Esophagus (tissue), 2 donors: Measurements from ENCODE around the gene HMGCL. TPM values are rescaled to one million over a fixed set of nuclear protein-coding genes. Genes with fewer than 3 reads are reported as not detected.
"Not testable (repeated sequence)": the region's sequence is repeated elsewhere in the genome, so short reads cannot be mapped to it uniquely, and the experiment has no call there.

Source experiments
- H3K27ac ChIP-seq, 2 donors: one replicate each; pipeline ENCODE4 v1.5.1; 2013; ENCODE audit warnings: low read depth in 2 of 2, mild to moderate bottlenecking in 2 of 2, inconsistent platforms in 1 of 2, low read length in 1 of 2, moderate library complexity in 1 of 2
- H3K27me3 ChIP-seq, 2 donors: one replicate each; pipeline ENCODE4 v1.6.1; 2013; ENCODE audit warnings: low read length in 2 of 2, control low read depth in 1 of 2, mild to moderate bottlenecking in 1 of 2; ENCODE audit not compliant: insufficient read depth in 2 of 2, control insufficient read depth in 1 of 2
- H3K36me3 ChIP-seq, 2 donors: one replicate each; pipeline ENCODE4 v1.6.1; 2013; ENCODE audit warnings: low read length in 1 of 2; ENCODE audit not compliant: control insufficient read depth in 2 of 2, insufficient read depth in 2 of 2
- H3K4me1 ChIP-seq, 2 donors: one replicate each; pipeline ENCODE4 v1.6.1; 2013; ENCODE audit warnings: low read length in 1 of 2; ENCODE audit not compliant: control insufficient read depth in 2 of 2, insufficient read depth in 2 of 2
- H3K4me3 ChIP-seq, 2 donors: one replicate each; pipeline ENCODE4 v1.5.1; 2013; ENCODE audit warnings: low read length in 2 of 2, mild to moderate bottlenecking in 2 of 2, low read depth in 1 of 2, moderate library complexity in 1 of 2
- H3K9me3 ChIP-seq, 2 donors: one replicate each; pipeline ENCODE4 v1.6.1; 2013; ENCODE audit warnings: mild to moderate bottlenecking in 2 of 2, low read depth in 1 of 2, low read length in 1 of 2, moderate library complexity in 1 of 2; ENCODE audit not compliant: control insufficient read depth in 2 of 2, insufficient read depth in 1 of 2
- WGBS, 2 donors: extraction: QIAGEN DNeasy Blood & Tissue Kit; methylation state at CpG; one replicate each; pipeline ENCODE4 v1.1.7; 2013; 5-methylcytosine and 5-hydroxymethylcytosine counted together
- polyA plus RNA-seq, 2 donors: library from polyadenylated mRNA; stranded (reverse); fragments of 200-250 nt; gene quantifications; one replicate each; pipeline ENCODE4 v1.2.3, GENCODE V29; 2013
- donor health status: healthy with polysubstance abuse.
- donor health status: Bipolar disorder and iron deficiency.

Gene HMGCL
- polyA plus RNA-seq, 2 donors: 16.8 to 27.4 TPM

DNA sequence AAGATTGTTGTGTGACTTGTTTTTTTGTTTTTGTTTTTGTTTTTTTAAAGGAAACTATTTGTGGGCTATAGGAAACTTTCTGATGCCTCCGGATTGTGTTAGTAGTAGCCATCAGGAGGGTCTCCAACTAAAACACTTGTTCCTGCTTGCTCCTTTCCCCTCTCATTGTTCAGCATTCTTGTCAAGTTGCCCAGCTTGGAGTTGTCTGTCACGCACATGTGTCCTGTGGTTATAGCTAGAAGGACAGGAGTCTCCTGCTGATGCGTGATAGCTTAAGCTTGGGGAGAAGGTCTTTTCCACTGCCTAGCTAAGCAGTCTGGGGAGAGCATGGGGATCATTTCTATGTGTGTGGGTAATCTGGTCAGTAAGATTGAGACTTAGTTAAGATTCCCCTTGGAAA is 37.5 kb downstream of the HMGCL start:
- Histone ChIP-seq H3K9me3 (no peaks in the 10 kb centered on the region), H3K4me3 (no peak overlapping the region), H3K4me1 (peaks cover 7% of the 10 kb centered on the region in 2 donors), H3K36me3 (peaks cover 0 to 8% of the 10 kb centered on the region in 2 donors), H3K27ac (no peak overlapping the region), H3K27me3 (no peaks in the 10 kb centered on the region)
- 89 to 93% methylated on average over 3 of the region's 3 CpGs for WGBS, 2 donors

DNA sequence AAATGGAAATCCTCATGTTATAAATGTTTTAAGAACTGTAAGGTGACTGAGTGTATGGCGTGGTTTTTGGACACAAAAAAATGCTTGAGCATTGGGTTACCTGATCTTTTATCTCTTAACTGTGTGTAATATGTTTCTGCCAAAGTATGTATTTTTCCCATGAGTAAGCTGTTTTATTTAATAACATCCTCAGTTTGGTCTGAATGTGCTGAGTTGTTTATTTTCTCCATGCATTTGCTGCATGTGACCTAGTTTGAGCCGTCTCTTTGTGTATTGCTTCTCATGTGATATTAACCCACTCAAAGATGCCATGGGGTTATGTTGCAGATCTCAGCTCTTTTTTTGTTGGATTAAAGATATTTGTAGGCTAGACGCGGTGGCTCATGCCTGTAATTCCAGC is 40.4 kb downstream of the HMGCL start:
- H3K27ac ChIP-seq: no peak overlapping the region
- 84 to 87% methylated on average over 4 of the region's 4 CpGs for WGBS, 2 donors
- H3K27me3 ChIP-seq: no peaks in the 10 kb centered on the region
- no peaks in the 10 kb centered on the region for H3K9me3 ChIP-seq
- H3K36me3 ChIP-seq: peaks cover 0 to 8% of the 10 kb centered on the region in 2 donors
- H3K4me3 ChIP-seq: no peak overlapping the region
- H3K4me1 ChIP-seq: no peaks in the 10 kb centered on the region

DNA sequence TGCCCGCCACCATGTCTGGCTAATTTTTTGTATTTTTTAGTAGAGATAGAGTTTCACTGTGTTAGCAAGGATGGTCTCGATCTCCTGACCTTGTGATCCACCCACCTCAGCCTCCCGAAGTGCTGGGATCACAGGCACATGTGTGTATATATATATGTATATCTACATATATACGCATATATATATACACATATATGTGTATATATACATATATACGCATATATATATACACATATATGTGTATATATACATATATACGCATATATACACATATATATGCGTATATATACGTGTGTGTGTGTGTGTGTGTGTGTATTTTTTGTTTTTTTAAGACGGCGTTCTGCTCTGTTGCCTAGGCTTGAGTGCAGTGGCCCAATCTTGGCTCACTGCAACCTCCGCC is 42.1 kb downstream of the HMGCL start:
- not testable (repeated sequence) for H3K36me3 ChIP-seq, H3K4me1 ChIP-seq, H3K27ac ChIP-seq, H3K9me3 ChIP-seq, H3K4me3 ChIP-seq, H3K27me3 ChIP-seq
- WGBS, 2 donors: 93 to 95% methylated on average over 11 of the region's 11 CpGs

DNA sequence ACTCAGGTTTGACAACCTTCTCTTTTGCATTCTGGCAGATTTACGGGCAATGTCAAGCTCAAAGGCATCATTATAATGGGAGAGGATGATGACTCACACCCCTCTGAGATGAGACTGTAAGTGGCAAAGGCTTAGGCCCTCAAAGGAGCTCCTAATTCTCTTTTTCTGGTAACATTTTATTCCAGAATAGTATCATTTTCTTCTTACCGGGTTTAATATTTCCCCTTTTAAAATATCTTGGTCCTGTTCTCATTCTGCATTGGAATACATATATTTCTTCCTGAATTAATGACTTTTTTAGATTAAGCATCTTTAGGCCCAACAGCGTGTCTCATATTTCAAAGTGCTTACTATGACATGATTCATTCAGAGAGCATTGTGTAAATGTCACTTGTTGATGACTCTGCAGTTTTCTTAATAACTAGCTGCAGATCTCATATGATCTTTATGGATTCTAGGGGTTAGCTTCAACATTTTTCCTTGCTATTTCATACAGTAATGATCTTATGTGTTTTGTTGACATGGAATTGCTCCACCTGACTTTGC is 45.3 kb downstream of the HMGCL start:
- Histone ChIP-seq H3K36me3 (no peaks in the 10 kb centered on the region), H3K9me3 (no peaks in the 10 kb centered on the region), H3K27ac (peak overlapping the region; percentile 3 to 30), H3K27me3 (no peaks in the 10 kb centered on the region), H3K4me1 (peaks cover 4 to 6% of the 10 kb centered on the region in 2 donors), H3K4me3 (peak overlapping the region in 1 of 2 donors; percentile 90)
- 51 to 58% methylated on average over 3 of the region's 3 CpGs for WGBS, 2 donors

DNA sequence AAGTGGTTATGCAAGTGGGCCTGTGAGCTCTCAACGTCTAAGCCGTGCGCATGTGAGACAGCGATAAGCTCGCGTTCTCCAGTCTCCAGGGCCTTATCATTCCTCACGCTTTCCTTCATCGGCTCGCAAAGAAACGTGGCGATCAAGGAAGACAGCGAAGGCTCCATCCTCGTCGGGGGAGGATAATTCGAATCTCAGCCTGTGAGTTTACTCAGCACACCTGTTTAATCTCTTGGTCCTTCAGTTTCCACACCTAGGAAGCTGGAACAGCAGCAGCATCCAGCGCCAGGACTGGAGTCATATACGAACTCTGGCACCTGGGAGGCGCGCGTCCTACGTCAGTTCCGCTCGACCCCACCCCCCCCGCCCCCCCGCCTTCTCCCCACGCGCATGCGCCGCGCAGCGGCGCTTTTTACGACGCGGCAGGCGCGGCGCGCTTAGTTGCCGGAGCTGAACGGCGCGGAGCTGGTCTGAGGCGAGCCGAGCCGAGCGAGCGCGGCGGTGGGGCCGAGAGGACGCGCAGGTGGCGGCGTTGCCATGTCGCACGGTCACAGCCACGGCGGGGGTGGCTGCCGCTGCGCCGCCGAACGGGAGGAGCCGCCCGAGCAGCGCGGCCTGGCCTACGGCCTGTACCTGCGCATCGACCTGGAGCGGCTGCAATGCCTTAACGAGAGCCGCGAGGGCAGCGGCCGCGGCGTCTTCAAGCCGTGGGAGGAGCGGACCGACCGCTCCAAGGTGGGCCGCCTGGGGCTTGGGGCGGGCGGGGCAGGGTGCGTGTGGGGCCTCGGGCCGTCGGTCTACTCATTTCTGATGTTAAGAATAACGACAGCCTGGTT is 47.0 kb downstream of the HMGCL start, which contains the start of gene PITHD1:
Gene PITHD1, plus strand, starts transcription at position 440 of the 836 bp plus-strand sequence. Its CDS starts 98 bp downstream, at position 538.
- Histone ChIP-seq H3K36me3 (no peaks in the 10 kb centered on the region), H3K27me3 (no peaks in the 10 kb centered on the region), H3K4me3 (peak within 1 kb of the TSS; percentile 90 to 91), H3K27ac (peak within 1 kb of the TSS; percentile 91 to 97), H3K9me3 (no peaks in the 10 kb centered on the region), H3K4me1 (peaks cover 4 to 6% of the 10 kb centered on the region in 2 donors)
- 0% methylated on average over 65 to 90 of the region's 91 CpGs for WGBS, 2 donors

DNA sequence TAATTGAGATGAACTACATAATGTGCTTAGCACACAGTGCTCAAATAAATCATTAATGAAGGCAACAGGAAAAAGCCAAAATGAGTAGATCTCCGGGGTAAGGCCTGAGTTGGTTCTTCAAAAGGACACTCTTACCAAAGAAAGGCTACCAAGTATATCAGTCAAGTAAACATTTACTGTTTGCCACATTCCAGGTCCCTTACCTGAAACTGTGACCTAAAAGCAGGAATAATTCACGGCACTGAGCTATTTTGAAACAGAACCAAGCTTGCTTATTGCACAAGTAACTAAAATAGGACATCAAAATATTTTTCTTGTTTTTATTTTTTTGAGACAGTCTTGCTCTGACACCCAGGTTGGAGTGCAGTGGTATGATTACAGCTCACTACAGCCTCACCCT is 49.0 kb downstream of the HMGCL start:
- no peak overlapping the region for H3K27ac ChIP-seq
- no peaks in the 10 kb centered on the region for H3K27me3 ChIP-seq
- no peak overlapping the region for H3K4me3 ChIP-seq
- 66 to 83% methylated on average over 2 of the region's 2 CpGs for WGBS, 2 donors
- no peaks in the 10 kb centered on the region for H3K9me3 ChIP-seq
- H3K4me1 ChIP-seq: peaks cover 4 to 6% of the 10 kb centered on the region in 2 donors
- H3K36me3 ChIP-seq: no peaks in the 10 kb centered on the region

DNA sequence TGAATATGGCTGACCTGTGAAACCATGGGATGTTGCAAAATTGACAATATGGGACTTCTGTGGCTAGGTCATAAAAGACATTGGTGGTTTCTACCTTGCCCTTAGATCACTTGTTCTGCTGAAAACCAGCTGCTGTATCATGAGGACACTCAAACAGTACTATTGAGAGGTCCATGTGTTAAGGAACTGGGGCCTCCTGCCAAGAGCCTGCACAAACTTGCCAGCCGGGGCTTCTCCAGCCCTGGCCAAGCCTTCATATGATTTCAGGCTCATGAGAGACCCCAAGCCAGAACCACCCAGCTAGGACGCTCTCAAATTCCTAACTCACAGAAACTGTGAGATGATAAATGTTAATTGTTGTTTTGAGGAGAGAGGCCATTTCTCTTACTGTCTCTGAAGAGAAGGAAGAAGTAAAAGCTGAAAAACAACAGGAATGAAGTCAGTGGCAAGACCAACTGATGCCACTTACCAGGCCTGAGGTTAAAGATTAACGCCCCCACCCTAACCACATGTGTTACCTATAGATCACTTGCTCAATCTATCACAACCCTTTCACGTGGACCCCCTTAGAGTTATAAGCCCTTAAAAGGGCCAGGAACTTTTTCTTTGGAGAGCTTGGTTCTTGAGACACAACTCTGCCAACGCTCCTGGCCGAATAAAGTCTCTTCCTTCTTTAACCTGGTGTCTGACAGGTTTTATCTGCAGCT is 50.9 kb downstream of the HMGCL start:
- H3K27me3 ChIP-seq: no peaks in the 10 kb centered on the region
- peaks cover 4% of the 10 kb centered on the region in 2 donors for H3K4me1 ChIP-seq
- no peaks in the 10 kb centered on the region for H3K9me3 ChIP-seq
- H3K36me3 ChIP-seq: no peaks in the 10 kb centered on the region
- no peak overlapping the region for H3K27ac ChIP-seq
- no peak overlapping the region for H3K4me3 ChIP-seq
- 76% methylated on average over 6 of the region's 6 CpGs for WGBS, 2 donors

DNA sequence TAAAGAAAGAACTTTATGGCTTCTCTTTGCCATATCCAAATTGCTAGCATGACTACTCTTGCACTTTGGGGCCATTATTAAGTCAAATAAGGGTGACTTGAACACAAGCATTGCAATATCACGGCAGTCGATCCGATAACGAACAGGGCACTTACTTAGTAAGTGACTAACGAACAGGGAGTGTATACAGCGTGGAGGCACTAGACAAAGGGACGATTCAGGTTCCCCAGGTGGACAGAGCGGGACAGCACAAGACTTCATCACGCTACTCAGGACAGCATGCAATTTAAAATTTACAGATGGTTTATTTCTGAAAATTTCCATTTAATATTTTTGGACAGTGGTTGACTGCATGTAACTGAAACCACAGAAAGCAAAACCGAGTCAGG is 52.4 kb downstream of the HMGCL start:
- H3K4me3 ChIP-seq: no peak overlapping the region
- no peaks in the 10 kb centered on the region for H3K4me1 ChIP-seq
- WGBS, 2 donors: 86 to 89% methylated on average over 10 of the region's 10 CpGs
- no peak overlapping the region for H3K27ac ChIP-seq
- no peaks in the 10 kb centered on the region for H3K9me3 ChIP-seq
- H3K27me3 ChIP-seq: no peaks in the 10 kb centered on the region
- H3K36me3 ChIP-seq: peaks cover 0 to 5% of the 10 kb centered on the region in 2 donors

DNA sequence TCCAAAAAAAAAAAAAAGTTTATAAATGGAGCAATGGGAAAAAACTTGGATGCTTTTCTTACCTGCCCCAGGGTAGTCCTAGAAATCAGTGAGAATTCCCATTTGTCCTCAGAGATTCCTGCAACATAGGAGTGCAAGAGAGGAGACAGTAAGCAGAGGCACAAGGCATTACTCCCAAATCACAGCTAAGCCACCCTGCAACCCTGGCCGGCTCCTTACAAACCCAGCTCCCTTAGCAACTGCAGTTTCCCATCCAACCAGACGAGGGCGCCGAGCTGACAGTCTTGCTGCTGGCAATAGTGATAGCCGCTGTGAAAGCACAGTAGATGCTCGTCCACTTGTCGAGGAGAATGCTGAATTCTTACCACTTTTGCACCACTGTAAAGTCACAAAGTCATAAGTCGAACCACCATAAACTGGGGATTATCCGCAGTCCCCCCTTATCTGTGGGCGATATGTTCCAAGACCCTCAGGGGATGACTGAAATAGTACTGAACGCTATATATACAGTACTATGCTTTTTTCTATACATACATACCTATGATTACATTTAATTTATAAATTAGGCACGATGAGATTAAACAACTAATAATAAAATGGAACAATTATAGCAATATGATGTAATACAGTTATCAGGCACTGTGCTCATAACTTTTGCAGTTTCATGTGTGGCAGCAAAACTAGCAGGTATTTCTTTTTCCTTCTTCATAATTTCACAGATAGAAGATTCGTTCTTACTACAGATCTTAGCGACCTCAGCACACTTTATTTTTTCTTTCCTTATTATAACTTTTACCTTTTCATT is 53.0 kb downstream of the HMGCL start:
- no peaks in the 10 kb centered on the region for H3K4me1 ChIP-seq
- H3K27ac ChIP-seq: no peak overlapping the region
- WGBS, 2 donors: 15% methylated on average over 14 of the region's 14 CpGs
- peaks cover 0 to 5% of the 10 kb centered on the region in 2 donors for H3K36me3 ChIP-seq
- no peaks in the 10 kb centered on the region for H3K9me3 ChIP-seq
- no peaks in the 10 kb centered on the region for H3K27me3 ChIP-seq
- H3K4me3 ChIP-seq: no peak overlapping the region
